GM12875 (cell line): ENCODE data around the gene INHA.

Experiments used
- H3K4me3 ChIP-seq: one replicate; pipeline ENCODE4 v1.5.1; 2011; ENCODE audit warnings: low read depth, low read length, control low read depth
- TF ChIP-seq, protein P1 (sequence below): IDR thresholded peaks from 2 replicates; pipeline ENCODE4 v1.5.1; 2011; ENCODE audit warnings: low read depth, mild to moderate bottlenecking, control low read depth, inconsistent platforms, low read length, moderate library complexity, borderline replicate concordance; ENCODE audit not compliant: insufficient read depth

INHA gene

DNA sequence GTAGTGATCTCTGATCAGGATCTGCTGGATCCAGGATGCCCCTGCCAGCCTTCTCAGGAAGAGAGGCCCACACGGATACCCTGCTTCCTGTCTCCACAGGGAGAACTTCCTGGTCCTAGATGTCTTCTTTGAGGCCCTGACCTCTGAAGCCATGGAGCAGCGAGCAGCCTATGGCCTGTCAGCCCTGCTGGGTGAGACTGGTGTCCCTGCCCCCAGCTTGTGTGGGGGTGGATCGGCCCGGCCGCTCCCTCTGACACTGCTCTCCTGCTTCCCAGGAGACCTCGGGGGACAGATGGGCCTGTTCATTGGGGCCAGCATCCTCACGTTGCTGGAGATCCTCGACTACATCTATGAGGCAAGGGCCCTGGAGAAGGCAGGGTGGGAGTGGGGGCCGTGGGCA lies 35.1 kb upstream of the INHA start:
- TF ChIP-seq, protein P1, sequence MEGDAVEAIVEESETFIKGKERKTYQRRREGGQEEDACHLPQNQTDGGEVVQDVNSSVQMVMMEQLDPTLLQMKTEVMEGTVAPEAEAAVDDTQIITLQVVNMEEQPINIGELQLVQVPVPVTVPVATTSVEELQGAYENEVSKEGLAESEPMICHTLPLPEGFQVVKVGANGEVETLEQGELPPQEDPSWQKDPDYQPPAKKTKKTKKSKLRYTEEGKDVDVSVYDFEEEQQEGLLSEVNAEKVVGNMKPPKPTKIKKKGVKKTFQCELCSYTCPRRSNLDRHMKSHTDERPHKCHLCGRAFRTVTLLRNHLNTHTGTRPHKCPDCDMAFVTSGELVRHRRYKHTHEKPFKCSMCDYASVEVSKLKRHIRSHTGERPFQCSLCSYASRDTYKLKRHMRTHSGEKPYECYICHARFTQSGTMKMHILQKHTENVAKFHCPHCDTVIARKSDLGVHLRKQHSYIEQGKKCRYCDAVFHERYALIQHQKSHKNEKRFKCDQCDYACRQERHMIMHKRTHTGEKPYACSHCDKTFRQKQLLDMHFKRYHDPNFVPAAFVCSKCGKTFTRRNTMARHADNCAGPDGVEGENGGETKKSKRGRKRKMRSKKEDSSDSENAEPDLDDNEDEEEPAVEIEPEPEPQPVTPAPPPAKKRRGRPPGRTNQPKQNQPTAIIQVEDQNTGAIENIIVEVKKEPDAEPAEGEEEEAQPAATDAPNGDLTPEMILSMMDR = no peak
- no peak overlapping the region for H3K4me3 ChIP-seq

DNA sequence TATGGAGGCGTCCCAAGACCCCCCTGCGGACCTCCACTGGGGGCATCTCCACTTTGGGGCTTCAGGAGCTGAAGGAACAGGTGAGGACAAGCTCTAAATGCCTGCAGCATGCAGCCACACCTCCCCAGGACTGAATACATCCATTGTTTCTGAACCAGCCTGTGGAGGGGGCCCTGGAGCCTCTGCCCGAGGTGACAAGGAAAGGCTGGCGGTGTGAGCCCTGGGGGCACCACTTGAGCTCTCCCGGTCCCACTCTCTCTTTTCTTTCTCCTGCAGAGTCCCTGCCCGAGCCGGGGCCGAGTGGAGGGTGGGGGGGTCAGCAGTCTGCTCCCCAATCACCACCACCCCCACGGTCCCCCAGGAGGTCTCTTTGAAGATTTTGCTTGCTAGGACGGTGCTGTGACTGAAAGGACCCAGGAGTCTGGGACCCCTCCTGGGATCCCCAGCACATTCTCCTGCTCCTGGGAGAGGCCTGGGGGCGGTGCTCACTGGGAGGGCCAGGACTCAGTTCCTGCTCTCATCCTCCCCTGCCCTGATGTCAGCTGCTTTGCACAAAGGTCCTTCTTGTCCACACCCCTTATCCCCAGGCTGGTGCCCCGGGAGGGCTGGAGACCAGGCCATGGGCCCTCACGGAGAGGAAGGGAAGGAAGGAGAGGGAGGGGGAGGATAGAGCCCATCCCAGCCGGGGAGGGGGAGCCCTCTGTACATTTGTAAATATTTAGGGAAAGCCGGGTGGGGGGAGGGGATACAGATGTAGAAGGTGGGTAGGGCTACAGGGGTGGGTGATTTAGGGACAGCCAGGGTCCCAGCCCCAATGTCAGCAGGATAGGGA lies 34.2 kb upstream of the INHA start:
- no peak overlapping the region for H3K4me3 ChIP-seq
- TF ChIP-seq, protein P1 = no peak

DNA sequence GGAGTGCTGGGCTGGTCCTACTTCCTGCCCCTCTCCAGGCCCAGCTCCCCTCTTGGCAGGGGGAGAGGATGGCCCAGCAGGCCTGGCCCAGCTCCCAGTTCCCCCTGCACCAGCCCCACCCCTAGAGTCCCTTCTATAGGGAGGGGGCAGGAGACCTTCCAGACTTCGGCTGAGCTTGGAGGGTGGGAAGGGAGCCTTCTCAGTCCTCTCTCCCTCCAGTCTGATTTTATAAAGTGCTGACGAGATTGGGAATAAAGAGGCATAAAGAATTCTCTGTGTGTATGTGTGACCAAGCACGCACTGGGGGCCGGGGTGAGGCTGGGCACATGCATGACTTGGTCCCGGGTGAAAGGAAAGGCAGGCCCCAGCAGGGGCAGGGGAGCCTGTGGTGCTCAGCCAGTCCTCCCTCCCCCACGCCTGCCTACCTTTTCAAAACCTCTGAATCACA lies 33.6 kb upstream of the INHA start:
- TF ChIP-seq, protein P1 = no peak

DNA sequence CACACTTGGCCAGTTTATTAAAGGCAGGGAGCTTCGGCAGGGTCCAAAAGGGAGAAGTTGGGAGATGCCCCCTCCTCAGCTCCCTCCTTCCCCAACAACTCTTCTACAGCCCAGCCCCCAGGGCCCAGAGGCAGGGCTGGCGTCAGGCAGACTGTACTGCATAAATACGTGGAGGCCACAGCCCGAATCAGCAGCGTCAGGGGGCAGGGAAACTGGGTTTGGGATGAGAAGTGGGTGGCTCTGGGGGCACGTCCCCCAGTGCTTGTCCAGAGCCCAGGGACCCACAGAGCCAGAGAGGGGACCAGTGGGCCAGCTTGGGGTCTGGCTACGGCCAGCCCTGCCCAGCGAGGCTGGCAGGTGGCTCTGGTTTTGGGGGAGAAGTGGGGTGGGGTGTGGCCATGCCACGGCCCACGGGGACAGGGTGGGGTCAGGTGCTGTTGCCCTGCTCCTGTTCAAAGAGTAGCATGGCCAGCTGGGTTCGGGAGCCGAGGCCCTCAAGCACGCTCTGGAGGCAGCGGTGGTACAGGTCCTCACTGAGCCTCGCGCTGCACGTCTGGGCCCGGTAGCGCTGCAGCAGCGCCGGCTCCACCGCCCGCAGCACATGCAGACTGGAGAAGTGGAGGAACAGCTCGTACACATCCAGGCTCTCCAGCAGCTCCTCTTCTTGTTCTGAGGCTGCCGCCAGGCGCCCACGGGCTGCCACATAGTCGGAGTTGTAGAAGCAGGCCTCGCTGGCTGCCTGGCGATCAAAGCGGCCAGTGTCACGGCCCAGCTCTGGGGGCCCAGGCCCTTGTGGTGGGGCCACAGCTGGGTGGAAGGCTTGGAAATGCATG lies 32.9 kb upstream of the INHA start:
- no peak overlapping the region for H3K4me3 ChIP-seq
- TF ChIP-seq, protein P1 = no peak

More for the DNA sequence above, 33.6 kb upstream of the INHA start:
- H3K4me3 ChIP-seq = no peak overlapping the region

DNA sequence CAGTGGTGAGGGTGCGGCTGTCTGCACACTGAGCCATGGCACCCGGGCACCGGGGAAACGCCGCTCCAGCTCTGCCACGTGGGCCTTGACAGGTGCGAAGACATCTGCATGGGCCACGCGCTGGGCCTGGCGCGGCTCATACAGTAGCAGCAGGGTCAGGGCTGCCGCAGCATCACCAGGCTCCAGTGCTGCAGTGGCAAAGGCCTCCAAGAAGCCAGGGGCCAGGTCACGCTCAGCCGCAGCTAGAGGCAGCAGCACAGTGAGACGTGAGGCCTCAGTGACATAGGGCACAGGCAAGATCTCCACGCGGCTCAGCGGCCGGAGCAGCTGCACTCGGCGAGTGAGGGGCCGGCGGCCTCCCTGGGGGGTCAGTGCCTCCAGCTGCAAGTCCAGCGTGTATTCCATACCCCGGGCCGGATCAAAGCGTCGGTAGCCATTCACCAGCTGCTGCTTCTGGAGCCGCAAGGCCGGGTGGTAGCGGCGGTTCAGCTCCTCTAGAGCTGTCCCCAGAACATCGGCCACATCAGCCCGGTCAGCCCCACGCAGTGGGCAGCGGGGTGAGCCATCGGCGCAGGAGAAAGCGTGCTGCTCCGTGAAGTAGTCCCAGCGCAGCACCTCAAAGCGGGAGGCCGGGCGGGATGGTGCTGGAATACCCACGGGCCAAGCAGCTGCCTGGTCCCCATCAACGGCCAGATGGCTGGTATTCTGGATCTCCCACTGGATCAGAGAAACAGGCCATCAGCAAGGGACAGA lies 32.0 kb upstream of the INHA start:
- no peak overlapping the region for H3K4me3 ChIP-seq
- TF ChIP-seq, protein P1 = no peak

DNA sequence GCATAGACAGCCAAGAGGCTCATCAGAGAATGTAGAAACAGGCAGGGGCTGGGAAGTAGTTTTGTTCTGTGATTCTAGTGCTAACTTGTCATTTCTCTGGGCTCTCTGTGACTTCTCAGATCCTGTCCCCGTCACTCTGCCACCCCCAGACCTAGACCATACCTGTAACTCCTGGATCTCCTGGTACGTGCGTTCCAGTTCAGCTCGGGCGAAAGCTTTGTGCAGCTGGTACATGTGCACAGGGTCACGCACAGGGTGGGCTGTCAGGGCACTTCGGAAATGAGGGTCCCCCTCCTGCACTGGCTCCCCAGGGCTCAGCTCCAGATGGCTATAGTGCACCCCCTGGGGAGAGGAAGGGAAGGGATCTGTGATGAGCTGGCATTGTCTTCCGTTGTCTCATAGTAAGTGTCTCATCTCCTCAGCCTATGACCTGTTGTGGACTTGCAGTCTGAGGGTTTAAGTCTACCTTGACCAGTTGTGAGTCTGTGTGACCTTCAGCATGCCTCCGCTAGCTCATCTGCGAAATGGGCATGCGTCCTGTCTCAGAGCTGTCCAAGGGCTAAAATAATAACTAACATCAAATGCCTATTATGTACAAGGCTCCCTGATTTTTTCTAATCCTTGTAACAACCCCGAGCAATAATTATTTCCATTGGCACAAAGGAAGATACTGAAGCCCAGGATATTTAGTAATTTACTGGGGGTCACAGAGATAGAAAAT lies 31.2 kb upstream of the INHA start:
- TF ChIP-seq, protein P1 = no peak
- H3K4me3 ChIP-seq = no peak overlapping the region
